ENCODE measurements around the gene C6orf89.

GRCh38 chr6:36848658-36849441 lies 36.9 kb upstream of the C6orf89 start:
- no peak for TF ChIP-seq POLR2A (IDR thresholded peaks at IDR 0.05)
- TF ChIP-seq, protein P1, sequence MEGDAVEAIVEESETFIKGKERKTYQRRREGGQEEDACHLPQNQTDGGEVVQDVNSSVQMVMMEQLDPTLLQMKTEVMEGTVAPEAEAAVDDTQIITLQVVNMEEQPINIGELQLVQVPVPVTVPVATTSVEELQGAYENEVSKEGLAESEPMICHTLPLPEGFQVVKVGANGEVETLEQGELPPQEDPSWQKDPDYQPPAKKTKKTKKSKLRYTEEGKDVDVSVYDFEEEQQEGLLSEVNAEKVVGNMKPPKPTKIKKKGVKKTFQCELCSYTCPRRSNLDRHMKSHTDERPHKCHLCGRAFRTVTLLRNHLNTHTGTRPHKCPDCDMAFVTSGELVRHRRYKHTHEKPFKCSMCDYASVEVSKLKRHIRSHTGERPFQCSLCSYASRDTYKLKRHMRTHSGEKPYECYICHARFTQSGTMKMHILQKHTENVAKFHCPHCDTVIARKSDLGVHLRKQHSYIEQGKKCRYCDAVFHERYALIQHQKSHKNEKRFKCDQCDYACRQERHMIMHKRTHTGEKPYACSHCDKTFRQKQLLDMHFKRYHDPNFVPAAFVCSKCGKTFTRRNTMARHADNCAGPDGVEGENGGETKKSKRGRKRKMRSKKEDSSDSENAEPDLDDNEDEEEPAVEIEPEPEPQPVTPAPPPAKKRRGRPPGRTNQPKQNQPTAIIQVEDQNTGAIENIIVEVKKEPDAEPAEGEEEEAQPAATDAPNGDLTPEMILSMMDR (IDR thresholded peaks at IDR 0.05) = no peak
